Liver (tissue), 9 donors: ENCODE results near the gene SETD6. TPM values are rescaled to one million over a fixed set of nuclear protein-coding genes. Genes with fewer than 3 reads are reported as not detected.

ENCODE experiments used
- DNase-seq: peaks from one replicate; pipeline ENCODE4 v3.0.0-alpha.2; 2017; ENCODE audit warnings: low spot score
- H3K27ac ChIP-seq, 2 donors: one replicate each; pipeline ENCODE4 v1.7.0; 2013; ENCODE audit warnings: inconsistent platforms in 2 of 2, low read length in 2 of 2, control low read depth in 1 of 2, low read depth in 1 of 2, mild to moderate bottlenecking in 1 of 2
- H3K27me3 ChIP-seq, 4 donors: one replicate each; pipeline versions ENCODE4 v1.6.1 to v1.7.0; 2013; ENCODE audit warnings: low read length in 3 of 4, inconsistent platforms in 1 of 4, mild to moderate bottlenecking in 1 of 4, moderate library complexity in 1 of 4; ENCODE audit not compliant: control insufficient read depth in 4 of 4, insufficient read depth in 4 of 4
- H3K36me3 ChIP-seq, 4 donors: one replicate each; pipeline versions ENCODE4 v1.6.1 to v1.7.0; 2013; ENCODE audit warnings: low read length in 3 of 4, mild to moderate bottlenecking in 3 of 4, low read depth in 1 of 4, moderate library complexity in 1 of 4; ENCODE audit not compliant: control insufficient read depth in 4 of 4, insufficient read depth in 3 of 4
- H3K4me1 ChIP-seq, 4 donors: one replicate each; pipeline versions ENCODE4 v1.6.1 to v1.7.0; 2013; ENCODE audit warnings: low read length in 3 of 4, mild to moderate bottlenecking in 3 of 4, moderate library complexity in 1 of 4; ENCODE audit not compliant: control insufficient read depth in 4 of 4, insufficient read depth in 4 of 4
- H3K4me3 ChIP-seq, 3 donors: one replicate each; pipeline versions ENCODE4 v1.6.1 to v1.7.0; 2013; ENCODE audit warnings: low read length in 3 of 3, control low read depth in 1 of 3, low read depth in 1 of 3, mild to moderate bottlenecking in 1 of 3
- H3K9ac ChIP-seq, 2 donors: one replicate each; pipeline ENCODE4 v1.7.0; 2013; ENCODE audit warnings: low read length in 2 of 2, mild to moderate bottlenecking in 2 of 2, moderate library complexity in 2 of 2, control low read depth in 1 of 2, low read depth in 1 of 2
- H3K9me3 ChIP-seq, 4 donors: one replicate each; pipeline versions ENCODE4 v1.6.1 to v1.7.0; 2013; ENCODE audit warnings: low read length in 3 of 4; ENCODE audit not compliant: control insufficient read depth in 4 of 4
- CTCF ChIP-seq: fragments of 150-350 bp; IDR thresholded peaks from 2 replicates; pipeline ENCODE4 v1.5.1; 2017; ENCODE audit warnings: improper control_type of control experiment, low read depth, low read length; ENCODE audit not compliant: missing input control
- EGR1 ChIP-seq, 2 donors: IDR thresholded peaks; 2 replicates each; pipeline ENCODE4 v1.6.1; 2016 to 2018; ENCODE audit warnings: antibody characterized with exemption in 2 of 2, low read depth in 2 of 2
- FOXA1 ChIP-seq: IDR thresholded peaks from 2 replicates; pipeline ENCODE4 v1.6.1; 2016; ENCODE audit warnings: antibody characterized with exemption
- FOXA2 ChIP-seq: IDR thresholded peaks from 2 replicates; pipeline ENCODE4 v1.6.1; 2016; ENCODE audit warnings: antibody characterized with exemption
- GABPA ChIP-seq, 2 donors: IDR thresholded peaks in 1 of 2; conservative IDR thresholded peaks in 1 of 2; 2 replicates each; pipeline ENCODE4 v1.6.1; 2016; ENCODE audit warnings: antibody characterized with exemption in 2 of 2, mild to moderate bottlenecking in 1 of 2, moderate library complexity in 1 of 2
- HNF4A ChIP-seq, 2 donors: conservative IDR thresholded peaks; 2 replicates each; pipeline ENCODE4 v1.6.1; 2016; ENCODE audit warnings: antibody characterized with exemption in 2 of 2, mild to moderate bottlenecking in 2 of 2
- HNF4G ChIP-seq: IDR thresholded peaks from 2 replicates; pipeline ENCODE4 v1.6.1; 2016; ENCODE audit warnings: antibody characterized with exemption
- JUND ChIP-seq, 2 donors: IDR thresholded peaks; 2 replicates each; pipeline ENCODE4 v1.6.1; 2016; ENCODE audit warnings: antibody characterized with exemption in 2 of 2
- MAX ChIP-seq: IDR thresholded peaks from 2 replicates; pipeline ENCODE4 v1.6.1; 2016; ENCODE audit warnings: antibody characterized with exemption
- NR2F2 ChIP-seq: IDR thresholded peaks from 2 replicates; pipeline ENCODE4 v1.6.1; 2016; ENCODE audit warnings: antibody characterized with exemption
- REST ChIP-seq: IDR thresholded peaks from 2 replicates; pipeline ENCODE4 v1.6.1; 2016; ENCODE audit warnings: antibody characterized with exemption, mild to moderate bottlenecking
- RXRA ChIP-seq, 2 donors: IDR thresholded peaks; 2 replicates each; pipeline ENCODE4 v1.6.1; 2017 to 2018; ENCODE audit warnings: antibody characterized with exemption in 2 of 2, mild to moderate bottlenecking in 1 of 2
- SP1 ChIP-seq: IDR thresholded peaks from 2 replicates; pipeline ENCODE4 v1.6.1; 2018; ENCODE audit warnings: antibody characterized with exemption, mild to moderate bottlenecking
- TAF1 ChIP-seq: conservative IDR thresholded peaks from 2 replicates; pipeline ENCODE4 v1.6.1; 2016; ENCODE audit warnings: antibody characterized with exemption, mild to moderate bottlenecking
- YY1 ChIP-seq: IDR thresholded peaks from 2 replicates; pipeline ENCODE4 v1.6.1; 2016; ENCODE audit warnings: antibody characterized with exemption, mild to moderate bottlenecking
- WGBS: extraction: QIAGEN DNeasy Blood & Tissue Kit; methylation state at CpG from one replicate; pipeline ENCODE4 v1.1.7; 2013; 5-methylcytosine and 5-hydroxymethylcytosine counted together
- polyA plus RNA-seq, 2 donors: library from polyadenylated mRNA; stranded (reverse) in 1 of 2; unstranded in 1 of 2; fragments of 200-250 nt in 1 of 2; fragments of >200 nt in 1 of 2; fragmentation: Nextera tagmentation in 1 of 2; extraction: Ambion mirVana in 1 of 2; gene quantifications; one replicate each; pipeline versions ENCODE4 v1.2.1 to v1.2.3, GENCODE V29; 2013 to 2015
- total RNA-seq, 2 donors: library from RNA; depleted of rRNA; stranded (reverse); fragments of >200 nt; gene quantifications; one replicate each; pipeline ENCODE4 v1.2.3, GENCODE V29; 2014
- donor health status: healthy.
- donor health status: healthy.
- donor health status: healthy.
- donor health status: healthy.
- donor health status: healthy.

Gene SETD6
- total and polyA plus RNA-seq, 4 donors = 6.9 to 17.7 (median 10.2) TPM

- no peak for TF ChIP-seq GABPA (IDR thresholded peaks at IDR 0.05 in 1 of 2, conservative IDR thresholded peaks at IDR 0.05 in 1 of 2)
These were observed 4.4 kb downstream of the SETD6 start (continued) for GRCh38 chr16:58519707-58520106.

GRCh38 chr16:58530179-58530578 lies 14.9 kb downstream of the SETD6 start:
- Histone ChIP-seq H3K27me3 (no peaks in the 10 kb centered on the region), H3K9ac (no peak overlapping the region), H3K9me3 (no peaks in the 10 kb centered on the region), H3K27ac (no peak overlapping the region), H3K36me3 (peaks cover 21 to 83% (median 67%) of the 10 kb centered on the region in 4 donors), H3K4me1 (no peaks in the 10 kb centered on the region), H3K4me3 (no peak overlapping the region)
- DNase-seq = no peak
- TF ChIP-seq HNF4G = no peak
- TF ChIP-seq JUND (IDR thresholded peaks at IDR 0.05) = no peak
- no peak for TF ChIP-seq EGR1 (IDR thresholded peaks at IDR 0.05; ENCODE audit: low read depth in 2 of 2)
- TF ChIP-seq RXRA (IDR thresholded peaks at IDR 0.05) = no peak
- TF ChIP-seq MAX = no peak
- no peak for TF ChIP-seq HNF4A (conservative IDR thresholded peaks at IDR 0.05)
- no peak for TF ChIP-seq FOXA2
- 94% methylated on average over 5 of the region's 5 CpGs for WGBS

DNA sequence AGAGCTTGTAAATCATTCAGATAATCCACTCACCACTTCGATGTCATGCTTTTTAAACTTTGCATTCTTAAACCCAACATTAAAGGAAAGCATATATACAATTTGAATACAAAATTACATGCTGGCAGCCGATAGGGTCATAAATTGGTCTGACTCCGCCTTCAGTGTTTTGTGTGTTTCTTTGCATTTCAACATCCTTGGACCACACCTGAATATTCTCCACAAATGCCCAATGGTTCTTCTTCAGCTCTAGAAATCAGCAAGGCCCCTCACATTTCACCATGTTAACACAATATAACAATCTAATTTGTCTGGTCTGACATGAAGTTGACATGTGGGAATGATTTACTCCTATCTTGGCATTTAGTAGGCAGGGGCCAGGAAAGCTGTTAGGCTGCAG lies 17.1 kb downstream of the SETD6 start:
- no peak for DNase-seq
- Histone ChIP-seq H3K27me3 (no peaks in the 10 kb centered on the region), H3K9me3 (no peaks in the 10 kb centered on the region), H3K4me3 (no peak overlapping the region), H3K4me1 (peaks cover 0 to 7% (median 3%) of the 10 kb centered on the region in 4 donors), H3K9ac (no peak overlapping the region), H3K27ac (no peak overlapping the region), H3K36me3 (peaks cover 17 to 86% (median 68%) of the 10 kb centered on the region in 4 donors)
- 92% methylated on average over 3 of the region's 3 CpGs for WGBS
- TF ChIP-seq YY1 = no peak
- TF ChIP-seq SP1 = no peak
- TF ChIP-seq JUND (IDR thresholded peaks at IDR 0.05) = no peak
- TF ChIP-seq NR2F2 = no peak
- no peak for TF ChIP-seq FOXA2
- TF ChIP-seq FOXA1 = no peak

DNA sequence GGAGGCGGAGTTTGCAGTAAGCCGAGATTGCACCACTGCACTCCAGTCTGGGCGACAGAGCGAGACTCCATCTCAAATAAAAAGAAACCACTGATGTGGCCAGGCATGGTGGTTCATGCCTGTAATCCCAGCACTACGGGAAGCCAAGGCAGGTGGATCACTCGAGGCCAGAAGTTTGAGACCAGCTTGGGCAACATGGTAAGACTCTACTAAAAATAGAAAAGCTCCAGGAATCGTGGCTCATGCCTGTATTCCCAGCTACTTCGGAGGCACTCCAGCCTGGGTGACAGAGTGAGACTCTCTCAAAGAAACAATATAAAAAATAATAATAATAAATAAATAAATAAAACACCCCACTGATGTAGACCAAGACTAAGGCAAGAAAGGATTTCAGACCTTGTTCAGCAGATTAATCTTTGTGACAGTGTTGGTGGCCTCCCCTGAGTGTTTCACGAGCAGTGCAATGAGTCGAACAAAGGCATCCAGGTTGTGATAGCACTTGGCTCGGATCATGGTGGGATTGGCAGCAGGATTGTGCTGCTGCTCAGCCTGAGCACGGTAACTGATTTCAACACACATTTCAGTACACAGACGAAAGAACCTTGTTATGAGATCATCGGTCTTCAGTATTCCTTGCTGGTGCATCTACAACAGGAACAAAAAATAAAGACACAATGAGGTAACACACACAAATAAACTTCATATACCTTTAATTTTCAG lies 18.6 kb downstream of the SETD6 start:
- Histone ChIP-seq H3K4me3 (no peak overlapping the region), H3K36me3 (peaks cover 16 to 86% (median 71%) of the 10 kb centered on the region in 4 donors), H3K27me3 (no peaks in the 10 kb centered on the region), H3K9ac (no peak overlapping the region), H3K27ac (no peak overlapping the region), H3K9me3 (no peaks in the 10 kb centered on the region), H3K4me1 (peaks cover 0 to 7% (median 3%) of the 10 kb centered on the region in 4 donors)
- TF ChIP-seq GABPA (IDR thresholded peaks at IDR 0.05 in 1 of 2, conservative IDR thresholded peaks at IDR 0.05 in 1 of 2) = no peak
- DNase-seq = no peak
- WGBS = 90% methylated on average over 14 of the region's 14 CpGs

GRCh38 chr16:58535100-58535499 lies 19.8 kb downstream of the SETD6 start:
- Histone ChIP-seq H3K9me3 (no peaks in the 10 kb centered on the region), H3K4me3 (no peak overlapping the region), H3K27ac (no peak overlapping the region), H3K27me3 (no peaks in the 10 kb centered on the region), H3K9ac (no peak overlapping the region), H3K36me3 (peaks cover 17 to 86% (median 74%) of the 10 kb centered on the region in 4 donors), H3K4me1 (peaks cover 0 to 7% (median 3%) of the 10 kb centered on the region in 4 donors)
- no peak for DNase-seq
- WGBS = 94% methylated on average over 3 of the region's 3 CpGs
- TF ChIP-seq MAX (no peak), RXRA (IDR thresholded peaks at IDR 0.05) (no peak), TAF1 (no peak), SP1 (no peak), JUND (IDR thresholded peaks at IDR 0.05) (no peak), FOXA2 (no peak), CTCF (no peak), REST (no peak), YY1 (no peak), FOXA1 (no peak)
